ENCODE data around the gene B4GALNT3. TPM values are rescaled to one million over a fixed set of nuclear protein-coding genes. Genes with fewer than 3 reads are reported as not detected.
A peak's percentile ranks its signal among the peaks of the same experiment; 100 is the strongest.

The B4GALNT3 gene
- total RNA-seq, 2 experiments from 2014 or later, result 10.9 to 11.1 TPM

- POLR2A ChIA-PET, result no interaction called here
- peaks cover 37% of the 10 kb centered on the region for H3K4me1 Mint-ChIP-seq (ENCODE audit: low read depth)
- H3K27me3 Mint-ChIP-seq (ENCODE audit: low read depth), result peaks cover 20% of the 10 kb centered on the region
- H3K27ac Mint-ChIP-seq, result no peak overlapping the region
- ATAC-seq (no peak), DNase-seq (no peak)
- no peak overlapping the region for H3K4me3 Mint-ChIP-seq
- no peaks in the 10 kb centered on the region for H3K9me3 Mint-ChIP-seq (ENCODE audit: insufficient read depth)
- CTCF ChIA-PET, result interaction anchor here (0.5 to 3.5 kb wide), 8 partner anchors 31 to 101 kb away, joined by 3 to 34 read pairs (median 5); no protein-coding TSS in a partner anchor
- no peaks in the 10 kb centered on the region for H3K36me3 Mint-ChIP-seq (ENCODE audit: low read depth)
Measured at GRCh38 chr12:544142-544541, 84.4 kb downstream of the B4GALNT3 start.

GRCh38 chr12:544941-545635 is 85.3 kb downstream of the B4GALNT3 start:
- H3K4me3 Mint-ChIP-seq, result no peak overlapping the region

GRCh38 chr12:545835-546234 is 86.1 kb downstream of the B4GALNT3 start:
- Mint-ChIP-seq H3K9me3 (ENCODE audit: insufficient read depth) (no peaks in the 10 kb centered on the region), H3K36me3 (ENCODE audit: low read depth) (no peaks in the 10 kb centered on the region), H3K27ac (no peak overlapping the region), H3K4me3 (no peak overlapping the region), H3K27me3 (ENCODE audit: low read depth) (peaks cover 22% of the 10 kb centered on the region), H3K4me1 (ENCODE audit: low read depth) (peaks cover 36% of the 10 kb centered on the region)
- ChIA-PET POLR2A (no interaction called here), CTCF (interaction anchor here (2.0 to 2.5 kb wide), 2 partner anchors 10 to 103 kb away, joined by 13 to 14 read pairs; no protein-coding TSS in a partner anchor)
- DNase-seq, result no peak
- no peak for ATAC-seq

More at GRCh38 chr12:544941-545635, 85.3 kb downstream of the B4GALNT3 start:
- Mint-ChIP-seq H3K27me3 (ENCODE audit: low read depth) (peaks cover 22% of the 10 kb centered on the region), H3K4me1 (ENCODE audit: low read depth) (peaks cover 35% of the 10 kb centered on the region), H3K36me3 (ENCODE audit: low read depth) (no peaks in the 10 kb centered on the region), H3K9me3 (ENCODE audit: insufficient read depth) (no peaks in the 10 kb centered on the region), H3K27ac (no peak overlapping the region)
- ChIA-PET POLR2A (no interaction called here), CTCF (interaction anchor here (0.5 to 3.5 kb wide), 9 partner anchors 9 to 102 kb away, joined by 3 to 34 read pairs (median 4); no protein-coding TSS in a partner anchor)
- DNase-seq (no peak), ATAC-seq (no peak)

GRCh38 chr12:546265-546919 is 86.7 kb downstream of the B4GALNT3 start:
- no peak overlapping the region for H3K4me3 Mint-ChIP-seq
- ChIA-PET CTCF (interaction anchor here (0.7 to 3.0 kb wide), 13 partner anchors 7 to 104 kb away, joined by 3 to 81 read pairs (median 11); no protein-coding TSS in a partner anchor), POLR2A (no interaction called here)
- ATAC-seq (no peak), DNase-seq (no peak)
- H3K36me3 Mint-ChIP-seq (ENCODE audit: low read depth), result no peaks in the 10 kb centered on the region
- H3K27me3 Mint-ChIP-seq (ENCODE audit: low read depth), result peaks cover 22% of the 10 kb centered on the region
- H3K4me1 Mint-ChIP-seq (ENCODE audit: low read depth), result peaks cover 42% of the 10 kb centered on the region
- H3K9me3 Mint-ChIP-seq (ENCODE audit: insufficient read depth), result no peaks in the 10 kb centered on the region
- H3K27ac Mint-ChIP-seq, result no peak overlapping the region

GRCh38 chr12:546920-547845 is 87.4 kb downstream of the B4GALNT3 start:
- no peaks in the 10 kb centered on the region for H3K36me3 Mint-ChIP-seq (ENCODE audit: low read depth)
- POLR2A ChIA-PET, result no interaction called here
- DNase-seq (peak; percentile 76), ATAC-seq (peak; percentile 82)
- H3K4me1 Mint-ChIP-seq (ENCODE audit: low read depth), result peaks cover 50% of the 10 kb centered on the region
- H3K27me3 Mint-ChIP-seq (ENCODE audit: low read depth), result peaks cover 22% of the 10 kb centered on the region
- no peaks in the 10 kb centered on the region for H3K9me3 Mint-ChIP-seq (ENCODE audit: insufficient read depth)
- no peak overlapping the region for H3K4me3 Mint-ChIP-seq
- H3K27ac Mint-ChIP-seq, result no peak overlapping the region
- CTCF ChIA-PET, result interaction anchor here (0.6 to 3.0 kb wide), 26 partner anchors 8 to 703 kb away, joined by 3 to 81 read pairs (median 4); partner anchors contain the start of gene B4GALNT3

GRCh38 chr12:547883-548470 is 88.2 kb downstream of the B4GALNT3 start:
- no peak overlapping the region for H3K4me3 Mint-ChIP-seq
- no peaks in the 10 kb centered on the region for H3K9me3 Mint-ChIP-seq (ENCODE audit: insufficient read depth)
- H3K27me3 Mint-ChIP-seq (ENCODE audit: low read depth), result peaks cover 22% of the 10 kb centered on the region
- ChIA-PET CTCF (interaction anchor here (0.6 to 3.0 kb wide), 22 partner anchors 8 to 702 kb away, joined by 3 to 81 read pairs (median 5); partner anchors contain the start of genes B4GALNT3 and CCDC77), POLR2A (no interaction called here)
- no peak for DNase-seq
- H3K27ac Mint-ChIP-seq, result no peak overlapping the region
- ATAC-seq, result no peak
- no peaks in the 10 kb centered on the region for H3K36me3 Mint-ChIP-seq (ENCODE audit: low read depth)
- H3K4me1 Mint-ChIP-seq (ENCODE audit: low read depth), result peaks cover 58% of the 10 kb centered on the region

GRCh38 chr12:549476-550082 is 89.8 kb downstream of the B4GALNT3 start:
- H3K4me1 Mint-ChIP-seq (ENCODE audit: low read depth), result peaks cover 68% of the 10 kb centered on the region
- no peak overlapping the region for H3K4me3 Mint-ChIP-seq
- ChIA-PET POLR2A (no interaction called here), CTCF (no interaction called here)
- no peaks in the 10 kb centered on the region for H3K9me3 Mint-ChIP-seq (ENCODE audit: insufficient read depth)
- peak overlapping the region; percentile 10 for H3K27ac Mint-ChIP-seq
- H3K36me3 Mint-ChIP-seq (ENCODE audit: low read depth), result peaks cover 8% of the 10 kb centered on the region
- ATAC-seq (no peak), DNase-seq (no peak)
- peaks cover 18% of the 10 kb centered on the region for H3K27me3 Mint-ChIP-seq (ENCODE audit: low read depth)

GRCh38 chr12:550473-551260 is 90.9 kb downstream of the B4GALNT3 start:
- POLR2A ChIA-PET, result interaction anchor here (0.7 kb wide), 1 partner anchor 109 kb away, joined by 3 read pairs; no protein-coding TSS in a partner anchor
- no peak for ATAC-seq
- no peak overlapping the region for H3K4me3 Mint-ChIP-seq
- no peaks in the 10 kb centered on the region for H3K9me3 Mint-ChIP-seq (ENCODE audit: insufficient read depth)
- CTCF ChIA-PET, result interaction anchor here (0.7 to 2.3 kb wide), 7 partner anchors 11 to 399 kb away, joined by 3 to 17 read pairs (median 4); partner anchors contain the start of gene RAD52
- no peak for DNase-seq
- peaks cover 13% of the 10 kb centered on the region for H3K27me3 Mint-ChIP-seq (ENCODE audit: low read depth)
- peaks cover 67% of the 10 kb centered on the region for H3K4me1 Mint-ChIP-seq (ENCODE audit: low read depth)
- peaks cover 13% of the 10 kb centered on the region for H3K36me3 Mint-ChIP-seq (ENCODE audit: low read depth)
- H3K27ac Mint-ChIP-seq, result peak overlapping the region; percentile 61

GRCh38 chr12:552466-552865 is 92.7 kb downstream of the B4GALNT3 start:
- ATAC-seq (no peak), DNase-seq (no peak)
- Mint-ChIP-seq H3K27me3 (ENCODE audit: low read depth) (peaks cover 6% of the 10 kb centered on the region), H3K4me1 (ENCODE audit: low read depth) (peaks cover 66% of the 10 kb centered on the region), H3K9me3 (ENCODE audit: insufficient read depth) (no peaks in the 10 kb centered on the region), H3K36me3 (ENCODE audit: low read depth) (peaks cover 22% of the 10 kb centered on the region), H3K4me3 (peak overlapping the region; percentile 90), H3K27ac (peak overlapping the region; percentile 90)
- CTCF ChIA-PET, result interaction anchor here (1.1 to 2.3 kb wide), 2 partner anchors 98 to 262 kb away, joined by 3 to 17 read pairs; no protein-coding TSS in a partner anchor
- POLR2A ChIA-PET, result interaction anchor here (0.7 to 1.5 kb wide), 2 partner anchors 23 to 163 kb away, joined by 3 to 6 read pairs; partner anchors contain the start of gene KDM5A
